GM18868 (cell line): ENCODE results near the gene IREB2.
"Not testable (repeated sequence)": the region's sequence is repeated elsewhere in the genome, so short reads cannot be mapped to it uniquely, and the experiment has no call there.

Experiments used
- ATAC-seq: cut with Tn5 transposase; IDR thresholded peaks from one replicate; pipeline ENCODE4 v1.9.1; 2021; ENCODE audit warnings: mild to moderate bottlenecking, moderate library complexity; ENCODE audit not compliant: unreplicated experiment

IREB2 gene

GRCh38 chr15:78437762-78438618, at the start of gene IREB2:
TSS of gene IREB2 (plus strand) at chr15:78438216. CDS start at chr15:78438338, 122 bp downstream.
- ATAC-seq: peak; percentile 83

DNA sequence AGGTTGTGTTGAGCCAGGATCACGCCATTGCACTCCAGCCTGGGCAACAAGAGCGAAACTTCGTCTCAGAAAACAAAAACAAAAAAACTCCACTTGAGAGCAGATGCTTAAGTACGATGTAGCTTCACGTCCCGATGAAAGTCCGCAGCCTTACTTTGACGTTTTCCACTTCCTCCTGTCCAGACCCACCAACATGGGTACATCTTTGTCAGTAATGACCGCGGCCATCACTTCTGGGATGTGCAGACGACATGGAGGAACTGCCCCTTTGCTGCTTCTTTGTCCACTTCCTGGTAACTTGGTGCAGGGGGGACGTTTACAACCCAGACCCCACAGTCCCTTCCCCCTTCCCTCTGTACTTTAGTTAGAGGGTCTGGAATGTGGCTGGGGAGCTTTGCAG, 49.2 kb upstream of the IREB2 start:
- no peak for ATAC-seq

DNA sequence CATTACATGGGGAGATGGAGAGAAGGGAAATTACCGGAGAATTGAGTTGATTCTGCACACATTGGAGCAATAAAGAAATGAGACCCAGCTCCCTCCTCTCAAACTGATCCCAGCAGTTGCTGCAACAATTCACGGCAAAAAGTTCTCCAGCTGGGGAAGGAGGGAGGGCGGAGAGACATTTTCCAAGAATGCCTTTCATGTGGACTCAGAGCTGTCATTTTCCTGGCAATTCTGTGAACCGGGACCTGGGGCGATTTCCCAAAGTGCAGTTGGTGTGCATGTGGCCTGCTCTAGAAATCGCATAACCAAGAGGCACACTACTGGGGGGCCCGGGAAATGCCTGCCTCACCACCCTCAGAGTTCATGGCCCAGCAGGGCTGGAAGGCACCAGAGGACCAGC, 48.7 kb upstream of the IREB2 start:
- no peak for ATAC-seq

GRCh38 chr15:78389738-78390137, 48.3 kb upstream of the IREB2 start:
- no peak for ATAC-seq

- ATAC-seq: no peak
Measured at GRCh38 chr15:78390242-78390641, 47.8 kb upstream of the IREB2 start.

DNA sequence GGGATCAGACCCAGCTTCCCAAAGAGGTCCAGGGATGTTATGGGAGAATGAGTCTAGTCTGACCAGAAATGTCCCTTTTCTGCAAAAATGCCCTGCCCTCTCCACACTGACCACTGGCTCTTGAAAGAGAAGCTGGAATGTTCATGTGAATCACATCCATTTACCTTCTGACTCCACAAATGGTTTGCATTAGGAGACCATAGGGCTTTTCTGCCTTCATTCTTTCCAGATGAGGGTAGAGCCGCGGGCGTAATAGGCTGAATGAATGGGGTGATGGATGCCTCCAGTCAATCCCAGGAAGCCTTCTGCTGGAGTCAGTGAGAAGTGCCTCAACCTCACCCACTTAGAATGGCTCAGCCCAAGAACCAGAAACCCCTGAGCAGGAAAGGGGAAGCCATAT, 47.2 kb upstream of the IREB2 start:
- ATAC-seq: no peak

- no peak for ATAC-seq
Measured at GRCh38 chr15:78391781-78392180, 46.2 kb upstream of the IREB2 start.

- no peak for ATAC-seq
Measured at GRCh38 chr15:78392430-78392829, 45.6 kb upstream of the IREB2 start.

DNA sequence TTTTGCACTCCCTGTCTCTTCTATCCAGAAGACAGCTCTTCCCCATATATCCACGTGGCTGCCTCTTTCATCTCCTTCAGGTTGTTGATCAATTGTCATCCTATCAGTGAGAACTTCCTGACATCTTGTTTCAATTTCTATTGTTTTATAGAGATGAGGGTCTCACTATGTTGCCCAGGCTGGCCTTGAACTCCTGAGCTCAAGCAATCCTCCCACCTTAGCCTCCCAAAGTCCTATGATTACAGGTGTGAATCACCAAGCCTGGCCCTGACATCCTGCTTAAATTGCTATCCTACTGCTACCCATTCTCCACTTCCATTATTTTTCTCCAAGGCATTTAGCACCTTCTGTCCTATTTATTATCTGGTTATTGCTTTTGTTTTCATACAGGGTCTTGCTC, 44.9 kb upstream of the IREB2 start:
- ATAC-seq: no peak

GRCh38 chr15:78394026-78394425, 44.0 kb upstream of the IREB2 start:
- no peak for ATAC-seq

DNA sequence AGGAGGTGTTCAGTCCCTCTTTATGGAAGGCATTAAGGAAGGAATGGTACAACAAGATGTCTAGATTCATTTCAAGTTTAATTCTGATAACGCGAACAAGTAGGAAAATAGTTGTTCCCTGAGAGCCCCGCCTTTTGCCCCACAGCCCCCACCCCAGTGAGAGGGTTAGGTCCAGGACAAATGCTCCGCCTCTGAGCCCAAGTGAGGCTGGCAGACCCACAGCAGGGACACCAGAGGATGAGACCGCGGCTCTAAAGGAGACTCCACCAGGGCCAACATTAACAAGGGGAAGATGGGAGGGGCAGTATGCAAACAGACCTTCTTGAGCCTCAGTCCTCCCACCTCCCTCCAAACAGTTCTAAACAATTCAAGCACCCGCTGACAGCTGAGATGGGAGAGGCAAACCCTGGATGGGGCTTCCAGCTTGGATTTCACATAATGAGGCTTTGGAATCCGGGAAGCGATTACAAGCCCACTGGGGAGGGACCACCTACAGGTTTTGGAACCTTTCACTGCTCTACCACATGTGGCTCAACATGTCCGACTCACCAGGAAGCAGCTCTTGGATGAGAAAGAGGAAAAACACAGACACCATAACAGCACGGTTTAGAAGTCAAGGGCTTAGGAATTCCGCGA, 42.9 kb upstream of the IREB2 start:
- ATAC-seq: no peak

DNA sequence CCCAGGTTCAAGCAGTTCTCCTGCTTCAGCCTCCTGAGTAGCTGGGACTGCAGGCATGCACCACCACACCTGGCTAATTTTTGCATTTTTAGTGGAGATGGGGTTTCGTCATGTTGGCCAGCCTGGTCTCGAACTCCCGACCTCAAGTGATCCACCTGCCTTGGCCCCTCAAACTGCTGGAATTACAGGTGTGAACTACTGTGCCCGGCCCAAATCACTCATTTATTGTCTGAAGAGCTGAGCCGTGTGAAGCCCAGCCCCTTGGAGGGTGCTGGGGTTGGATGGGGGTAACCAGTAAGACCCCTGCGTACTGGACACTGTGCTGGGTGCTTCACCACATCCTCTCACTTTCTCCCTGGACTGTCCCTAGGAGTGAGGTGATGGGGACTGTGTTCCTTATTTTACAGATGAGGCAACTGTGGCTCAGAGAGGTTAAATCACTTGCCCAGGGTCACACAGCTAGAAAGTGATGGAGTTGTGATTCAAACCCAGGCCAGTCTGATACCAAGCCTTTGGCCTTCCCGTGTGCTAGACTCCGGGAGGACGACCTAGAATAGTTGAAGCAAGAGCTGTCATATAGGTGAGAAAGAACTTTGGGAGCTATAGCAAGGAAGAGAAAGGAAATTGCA, 41.7 kb upstream of the IREB2 start:
- no peak for ATAC-seq

DNA sequence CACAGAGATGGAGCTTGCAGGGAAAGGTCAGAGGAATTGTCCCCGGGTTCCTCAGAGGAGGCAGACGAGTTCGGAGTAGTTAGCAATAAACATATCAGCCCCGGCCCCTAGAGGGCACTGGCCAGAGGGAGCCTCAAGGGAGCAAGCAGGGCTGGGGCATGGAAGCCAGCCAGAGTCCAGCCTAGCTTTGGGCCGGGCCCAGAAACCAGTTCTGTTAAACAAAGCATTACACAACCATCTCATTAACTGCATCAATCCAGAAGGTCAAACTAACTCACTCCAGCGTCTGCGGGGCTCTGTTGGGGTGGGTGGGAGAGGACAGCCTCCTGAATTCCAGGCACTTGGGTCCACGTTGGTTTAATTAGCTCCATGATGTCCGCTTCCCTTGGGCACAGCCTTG, 41.0 kb upstream of the IREB2 start:
- no peak for ATAC-seq

GRCh38 chr15:78397382-78397781, 40.6 kb upstream of the IREB2 start:
- ATAC-seq: no peak

GRCh38 chr15:78398076-78398825, 39.8 kb upstream of the IREB2 start:
- ATAC-seq: no peak

GRCh38 chr15:78399091-78399490, 38.9 kb upstream of the IREB2 start:
- no peak for ATAC-seq

- ATAC-seq: no peak
Measured at GRCh38 chr15:78402061-78402610, 35.9 kb upstream of the IREB2 start.

DNA sequence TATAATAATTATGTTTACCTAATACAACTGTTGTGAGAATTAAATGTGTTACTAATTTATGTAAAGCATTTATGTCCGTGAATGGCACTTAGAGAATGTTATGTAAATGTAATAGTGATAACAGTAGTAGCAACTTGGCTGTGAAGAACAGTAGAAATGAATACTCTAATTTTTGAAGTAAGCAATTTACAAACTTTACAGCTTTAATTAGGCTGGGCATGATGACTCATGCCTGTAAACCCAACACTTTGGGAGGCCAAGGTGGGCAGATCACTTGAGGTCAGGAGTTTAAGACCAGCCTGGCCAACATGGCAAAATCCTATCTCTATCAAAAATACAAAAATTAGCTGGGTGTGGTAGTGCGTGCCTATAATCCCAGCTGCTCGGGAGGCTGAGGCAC, 33.9 kb upstream of the IREB2 start:
- no peak for ATAC-seq

DNA sequence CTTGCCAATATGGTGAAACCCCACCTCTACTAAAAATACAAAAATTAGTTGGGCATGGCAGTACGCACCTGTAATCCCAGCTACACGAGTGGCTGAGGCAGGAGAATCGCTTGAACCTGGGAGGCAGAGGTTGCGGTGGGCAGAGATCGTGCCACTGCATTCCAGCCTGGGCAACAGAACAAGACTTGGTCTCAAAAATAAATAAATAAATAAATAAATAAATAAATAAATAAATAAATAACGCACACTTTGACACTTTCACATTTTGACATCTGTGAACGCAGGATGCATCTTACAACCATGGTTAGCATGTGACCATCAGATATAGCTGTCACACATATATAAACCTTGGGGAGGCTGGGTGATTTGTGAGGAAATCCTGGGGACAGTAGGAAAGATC, 33.2 kb upstream of the IREB2 start:
- ATAC-seq: not testable (repeated sequence)

- ATAC-seq: no peak
Measured at GRCh38 chr15:78405336-78405924, 32.6 kb upstream of the IREB2 start.
